ENCODE data around the gene PIP5K1B.
"Not testable (repeated sequence)": the region's sequence is repeated elsewhere in the genome, so short reads cannot be mapped to it uniquely, and the experiment has no call there.

The PIP5K1B gene

DNA sequence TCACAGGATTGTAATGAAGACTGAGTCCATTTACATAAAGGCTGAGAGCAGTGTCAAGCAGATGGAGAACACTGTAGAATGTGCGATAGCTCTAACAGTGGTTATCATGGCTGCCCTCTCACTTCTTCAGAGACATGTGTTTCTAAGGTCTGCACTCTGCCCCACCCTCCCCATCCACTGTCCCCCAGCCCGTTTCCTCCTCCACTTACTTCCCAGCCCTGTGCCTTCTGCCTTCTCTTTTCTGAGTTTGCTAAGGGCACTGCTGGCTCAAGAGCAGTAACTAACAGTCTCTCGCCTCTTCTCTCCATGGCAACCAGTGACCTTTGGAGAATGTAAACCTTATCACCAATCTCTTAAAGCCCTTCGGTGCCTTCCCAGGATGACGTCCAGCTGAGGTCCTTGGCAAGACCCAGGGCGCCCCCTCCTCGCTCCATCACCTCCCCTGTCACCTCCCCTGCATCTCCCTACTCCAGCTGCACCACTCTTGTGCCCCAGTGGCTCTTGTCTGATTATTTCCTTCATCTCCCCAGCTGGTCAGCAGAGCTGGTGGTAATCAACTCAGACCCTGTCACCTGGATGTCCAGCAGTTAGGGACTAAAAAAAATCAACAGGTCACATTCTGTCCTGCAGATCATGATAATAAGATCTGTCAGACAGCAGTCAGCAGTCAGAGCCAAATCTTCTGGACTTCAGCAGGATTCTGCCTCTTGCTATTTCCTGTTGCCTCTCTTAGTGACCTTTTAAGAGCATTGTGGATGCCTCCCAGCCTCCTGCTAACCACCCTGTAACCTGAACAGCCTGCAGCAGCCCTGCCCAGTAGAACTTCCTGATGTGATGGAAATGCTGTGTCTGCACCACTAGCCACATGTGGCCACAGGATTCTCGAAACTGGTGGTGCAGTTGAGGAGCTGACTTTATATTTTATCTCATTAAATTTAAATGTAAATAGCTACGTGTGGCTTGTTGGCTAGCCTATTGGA, 339.5 kb downstream of the PIP5K1B start:
- DNase-seq (ENCODE audit: extremely low read depth, low read depth): peak; percentile 70
- TF ChIP-seq, protein P1, sequence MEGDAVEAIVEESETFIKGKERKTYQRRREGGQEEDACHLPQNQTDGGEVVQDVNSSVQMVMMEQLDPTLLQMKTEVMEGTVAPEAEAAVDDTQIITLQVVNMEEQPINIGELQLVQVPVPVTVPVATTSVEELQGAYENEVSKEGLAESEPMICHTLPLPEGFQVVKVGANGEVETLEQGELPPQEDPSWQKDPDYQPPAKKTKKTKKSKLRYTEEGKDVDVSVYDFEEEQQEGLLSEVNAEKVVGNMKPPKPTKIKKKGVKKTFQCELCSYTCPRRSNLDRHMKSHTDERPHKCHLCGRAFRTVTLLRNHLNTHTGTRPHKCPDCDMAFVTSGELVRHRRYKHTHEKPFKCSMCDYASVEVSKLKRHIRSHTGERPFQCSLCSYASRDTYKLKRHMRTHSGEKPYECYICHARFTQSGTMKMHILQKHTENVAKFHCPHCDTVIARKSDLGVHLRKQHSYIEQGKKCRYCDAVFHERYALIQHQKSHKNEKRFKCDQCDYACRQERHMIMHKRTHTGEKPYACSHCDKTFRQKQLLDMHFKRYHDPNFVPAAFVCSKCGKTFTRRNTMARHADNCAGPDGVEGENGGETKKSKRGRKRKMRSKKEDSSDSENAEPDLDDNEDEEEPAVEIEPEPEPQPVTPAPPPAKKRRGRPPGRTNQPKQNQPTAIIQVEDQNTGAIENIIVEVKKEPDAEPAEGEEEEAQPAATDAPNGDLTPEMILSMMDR (IDR thresholded peaks at IDR 0.05; ENCODE audit: low read depth, low read length, missing control alignments): no peak
- no peak overlapping the region for H3K4me3 ChIP-seq (replicated peaks; ENCODE audit: low read depth, low read length)

DNA sequence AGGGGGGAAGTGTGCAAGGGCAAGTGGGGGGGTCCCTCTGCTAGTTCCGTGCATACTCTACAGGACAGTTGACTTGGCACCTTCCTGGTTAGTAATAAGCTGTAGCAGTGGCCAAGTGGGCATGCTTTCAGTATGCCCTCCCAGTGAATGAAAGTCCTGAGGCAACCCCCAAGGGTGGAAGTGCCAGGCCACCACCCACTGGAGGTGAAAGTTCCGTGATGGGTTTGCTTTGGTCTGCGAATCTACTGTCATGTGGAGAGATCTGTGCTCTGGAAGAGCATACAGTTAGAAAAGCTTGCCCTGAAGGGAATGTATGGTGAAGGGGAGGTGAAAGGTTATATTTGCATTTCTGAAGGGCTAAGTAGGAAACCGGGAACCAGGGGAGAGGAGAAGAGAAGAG, 340.8 kb downstream of the PIP5K1B start:
- TF ChIP-seq, protein P1 (IDR thresholded peaks at IDR 0.05; ENCODE audit: low read depth, low read length, missing control alignments): no peak
- DNase-seq (ENCODE audit: extremely low read depth, low read depth): no peak
- no peak overlapping the region for H3K4me3 ChIP-seq (replicated peaks; ENCODE audit: low read depth, low read length)

DNA sequence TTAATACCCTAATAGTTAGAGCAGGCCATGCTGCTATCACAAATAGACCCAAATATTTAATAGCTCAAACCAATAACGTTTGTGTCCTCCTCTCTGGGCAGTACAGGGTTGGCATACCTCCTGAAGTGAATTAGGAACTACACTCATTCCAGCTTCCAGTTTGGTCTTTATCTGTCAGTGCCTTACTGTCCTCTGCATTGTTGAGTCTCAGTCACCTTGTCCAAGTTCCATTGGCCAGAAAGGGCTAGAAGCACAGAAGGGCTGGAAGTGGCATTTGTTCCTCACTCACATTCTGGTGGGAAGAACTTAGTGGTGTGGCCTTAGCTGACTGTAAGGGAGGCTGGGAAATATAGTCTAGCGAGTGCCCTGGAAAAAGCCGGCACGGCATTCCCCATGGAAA, 341.7 kb downstream of the PIP5K1B start:
- H3K4me3 ChIP-seq (replicated peaks; ENCODE audit: low read depth, low read length): no peak overlapping the region
- TF ChIP-seq, protein P1 (IDR thresholded peaks at IDR 0.05; ENCODE audit: low read depth, low read length, missing control alignments): no peak

DNA sequence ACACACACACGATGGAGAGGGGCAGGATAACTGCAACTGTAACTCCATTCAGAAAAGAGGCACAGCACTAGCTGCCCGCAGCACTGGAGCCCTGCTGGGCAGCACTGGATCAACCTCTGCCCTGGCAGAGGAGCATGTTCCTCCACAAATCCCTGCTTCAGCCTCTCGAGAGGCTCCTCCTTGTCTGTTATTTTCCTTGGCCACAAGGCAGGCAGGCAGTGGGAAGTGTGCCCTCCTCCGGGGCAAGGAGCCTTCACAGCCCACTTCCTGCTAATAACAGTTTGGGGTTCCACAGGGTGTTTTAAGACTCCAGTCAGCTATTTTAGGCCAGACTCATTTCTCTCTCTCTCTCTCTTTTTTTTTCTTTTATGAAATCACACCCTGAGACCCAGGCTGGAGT, 342.3 kb downstream of the PIP5K1B start:
- H3K4me3 ChIP-seq (replicated peaks; ENCODE audit: low read depth, low read length): no peak overlapping the region
- TF ChIP-seq, protein P1 (IDR thresholded peaks at IDR 0.05; ENCODE audit: low read depth, low read length, missing control alignments): no peak
- DNase-seq (ENCODE audit: extremely low read depth, low read depth): no peak

More for the DNA sequence above, 341.7 kb downstream of the PIP5K1B start:
- no peak for DNase-seq (ENCODE audit: extremely low read depth, low read depth)

GRCh38 chr9:69049094-69049493, 344.1 kb downstream of the PIP5K1B start:
- H3K4me3 ChIP-seq (replicated peaks; ENCODE audit: low read depth, low read length): no peak overlapping the region
- TF ChIP-seq, protein P1 (IDR thresholded peaks at IDR 0.05; ENCODE audit: low read depth, low read length, missing control alignments): no peak
- no peak for DNase-seq (ENCODE audit: extremely low read depth, low read depth)

DNA sequence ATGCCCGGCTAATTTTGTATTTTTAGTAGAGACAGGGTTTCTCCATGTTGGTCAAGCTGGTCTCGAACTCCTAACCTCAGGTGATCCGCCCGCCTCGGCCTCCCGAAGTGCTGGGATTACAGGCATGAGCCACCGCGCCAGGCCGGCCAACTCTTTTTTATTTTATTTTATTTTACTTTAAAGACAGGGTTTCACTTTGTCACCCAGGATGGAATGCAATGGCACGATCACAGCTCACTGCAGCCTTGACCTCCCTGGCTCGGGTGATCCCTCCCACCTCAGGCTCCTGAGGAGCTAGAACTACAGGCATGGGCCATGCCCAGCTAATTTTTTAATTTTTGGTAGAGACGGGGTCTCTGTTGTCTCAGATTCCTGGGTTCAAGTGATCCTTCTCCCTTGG, 345.9 kb downstream of the PIP5K1B start:
- DNase-seq (ENCODE audit: extremely low read depth, low read depth); H3K4me3 ChIP-seq (replicated peaks; ENCODE audit: low read depth, low read length): not testable (repeated sequence)

GRCh38 chr9:69054989-69055388, 349.9 kb downstream of the PIP5K1B start:
- no peak for DNase-seq (ENCODE audit: extremely low read depth, low read depth)
- H3K4me3 ChIP-seq (replicated peaks; ENCODE audit: low read depth, low read length): no peak overlapping the region
- TF ChIP-seq, protein P1 (IDR thresholded peaks at IDR 0.05; ENCODE audit: low read depth, low read length, missing control alignments): no peak

All from HFF-Myc (cell line).